Spinal cord (tissue), 10 donors: ENCODE measurements around the gene ATP5PD. TPM values are rescaled to one million over a fixed set of nuclear protein-coding genes. Genes with fewer than 3 reads are reported as not detected.

Experiments used
- DNase-seq, 6 donors: peaks; one replicate each; pipeline versions ENCODE4 v3.0.0 to v3.0.0-alpha.2; 2013 to 2015; ENCODE audit warnings: low spot score in 6 of 6, low read depth in 4 of 6
- H3K27ac ChIP-seq: one replicate; pipeline ENCODE4 v1.5.1; 2013; ENCODE audit warnings: low read depth, low read length, control low read depth
- H3K27me3 ChIP-seq: one replicate; pipeline ENCODE4 v1.6.1; 2013; ENCODE audit warnings: low read length; ENCODE audit not compliant: control insufficient read depth, insufficient read depth
- H3K36me3 ChIP-seq: one replicate; pipeline ENCODE4 v1.6.1; 2013; ENCODE audit warnings: low read length; ENCODE audit not compliant: control insufficient read depth, insufficient read depth
- H3K4me1 ChIP-seq: one replicate; pipeline ENCODE4 v1.6.1; 2013; ENCODE audit warnings: low read length; ENCODE audit not compliant: control insufficient read depth, insufficient read depth
- H3K4me3 ChIP-seq: one replicate; pipeline ENCODE4 v1.5.1; 2013; ENCODE audit warnings: low read depth, low read length, control low read depth
- H3K9me3 ChIP-seq: one replicate; pipeline ENCODE4 v1.6.1; 2013; ENCODE audit warnings: low read length; ENCODE audit not compliant: control insufficient read depth, insufficient read depth
- WGBS: methylation state at CpG from one replicate; pipeline ENCODE4 v1.1.5; 2013; ENCODE audit warnings: missing lambda C conversion rate; ENCODE audit not compliant: insufficient coverage; 5-methylcytosine and 5-hydroxymethylcytosine counted together
- polyA plus RNA-seq, 2 donors: library from polyadenylated mRNA; unstranded; fragments of 120-200 nt; gene quantifications; one replicate each; pipeline ENCODE4 v1.2.1, GENCODE V29; 2013; ENCODE audit not compliant: insufficient read length in 2 of 2
- total RNA-seq, 2 donors: library from RNA; depleted of rRNA in 1 of 2; stranded (reverse); fragments of 120-200 nt in 1 of 2; fragments of >200 nt in 1 of 2; gene quantifications; one replicate each; pipeline versions ENCODE4 v1.2.3 to v1.2.4, GENCODE V29; 2013 to 2014
- donor health status: healthy.

Gene ATP5PD
- total and polyA plus RNA-seq, 4 donors, result 145 to 326 (median 304) TPM

- no peaks in the 10 kb centered on the region for H3K27me3 ChIP-seq
- no peak overlapping the region for H3K4me3 ChIP-seq
- no peaks in the 10 kb centered on the region for H3K9me3 ChIP-seq
- H3K27ac ChIP-seq, result no peak overlapping the region
- peaks cover 45% of the 10 kb centered on the region for H3K36me3 ChIP-seq
- H3K4me1 ChIP-seq, result peaks cover 6% of the 10 kb centered on the region
- no peak for DNase-seq
- WGBS, result 84% methylated on average over 10 of the region's 12 CpGs
Measured at GRCh38 chr17:75041656-75042280, 5.0 kb downstream of the ATP5PD start.

GRCh38 chr17:75039238-75039637 is 7.5 kb downstream of the ATP5PD start:
- Histone ChIP-seq H3K4me3 (no peak overlapping the region), H3K27me3 (no peaks in the 10 kb centered on the region)
- 81% methylated on average over 5 of the region's 5 CpGs for WGBS

DNA sequence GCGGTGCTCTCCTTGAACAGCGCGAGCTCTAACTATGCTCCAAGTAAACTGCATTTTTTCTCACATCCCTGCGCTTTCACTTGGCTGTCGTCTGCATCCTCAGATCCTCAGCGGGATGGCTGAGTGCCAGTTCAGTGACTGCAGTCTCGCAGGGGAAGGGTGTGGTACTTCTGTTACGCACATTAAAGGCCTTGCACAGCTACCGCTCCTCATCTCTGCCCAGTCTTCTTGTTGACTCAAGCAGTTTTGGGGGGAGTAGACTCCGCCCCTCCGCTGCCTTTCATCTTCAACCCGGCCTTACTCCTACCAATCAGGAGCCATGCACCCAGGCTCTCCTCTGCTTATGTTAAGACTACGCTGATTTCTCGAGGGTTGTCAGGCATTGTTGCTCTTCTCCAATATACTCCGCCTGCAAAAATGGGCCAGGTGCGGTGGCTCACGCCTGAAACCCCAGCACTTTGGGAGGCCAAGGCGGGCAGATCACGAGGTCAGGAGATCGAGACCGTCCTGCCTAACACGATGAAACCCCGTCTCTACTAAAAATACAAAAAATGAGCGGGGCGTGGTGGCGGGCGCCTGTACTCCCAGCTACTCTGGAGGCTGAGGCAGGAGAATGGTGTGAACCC is 10.0 kb downstream of the ATP5PD start:
- Histone ChIP-seq H3K4me1 (peaks cover 39% of the 10 kb centered on the region), H3K27me3 (no peaks in the 10 kb centered on the region), H3K4me3 (no peak overlapping the region), H3K27ac (peak overlapping the region; percentile 45), H3K36me3 (peaks cover 51% of the 10 kb centered on the region), H3K9me3 (no peaks in the 10 kb centered on the region)
- 79% methylated on average over 26 of the region's 27 CpGs for WGBS
- peak in 2 of 6 donors; percentile 36 to 84 for DNase-seq

More at GRCh38 chr17:75039238-75039637, 7.5 kb downstream of the ATP5PD start:
- DNase-seq, result no peak
- Histone ChIP-seq H3K4me1 (peaks cover 19% of the 10 kb centered on the region), H3K27ac (no peak overlapping the region), H3K36me3 (peaks cover 58% of the 10 kb centered on the region), H3K9me3 (no peaks in the 10 kb centered on the region)

DNA sequence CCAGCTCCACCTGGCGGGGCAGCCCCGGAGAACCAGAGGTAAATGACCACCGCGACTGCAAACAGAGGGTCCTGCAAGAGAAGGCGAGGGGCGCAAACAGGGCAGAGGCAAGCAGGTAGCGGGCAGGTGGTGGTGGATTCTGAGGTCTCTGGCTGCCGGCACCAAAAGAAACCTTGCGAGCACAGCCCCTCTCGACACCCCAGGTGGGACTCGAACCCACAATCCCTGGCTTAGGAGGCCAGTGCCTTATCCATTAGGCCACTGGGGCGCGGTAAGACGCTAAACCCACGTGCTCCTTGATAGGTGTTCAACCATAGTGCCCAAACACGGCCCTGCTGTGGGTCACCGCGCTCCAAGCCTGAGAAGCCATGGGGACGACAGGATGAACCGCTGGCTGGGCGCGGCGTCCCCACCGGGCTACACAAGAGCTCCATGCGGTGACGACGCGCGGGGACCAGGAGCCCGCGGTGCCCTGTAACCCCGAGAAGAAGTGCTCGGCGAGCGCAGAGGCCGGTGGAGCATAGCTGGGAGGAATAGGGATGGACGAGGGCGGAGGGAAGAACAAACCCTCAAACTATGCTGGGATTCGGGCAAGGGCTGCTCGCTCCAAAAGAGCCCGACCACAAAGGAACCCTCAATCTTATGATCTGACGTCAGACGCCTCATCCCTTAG is 12.4 kb downstream of the ATP5PD start:
- Histone ChIP-seq H3K27me3 (no peaks in the 10 kb centered on the region), H3K4me3 (peak overlapping the region; percentile 90), H3K4me1 (peaks cover 39% of the 10 kb centered on the region), H3K9me3 (no peaks in the 10 kb centered on the region), H3K36me3 (peaks cover 32% of the 10 kb centered on the region), H3K27ac (peak overlapping the region; percentile 98)
- DNase-seq, result peak in 4 of 6 donors; percentile 74 to 97 (median 86)
- WGBS, result under 1% methylated on average over 40 of the region's 43 CpGs

GRCh38 chr17:75033346-75034235 is 13.2 kb downstream of the ATP5PD start:
- Histone ChIP-seq H3K4me1 (peaks cover 39% of the 10 kb centered on the region), H3K4me3 (peak overlapping the region; percentile 90), H3K9me3 (no peaks in the 10 kb centered on the region), H3K27ac (peak overlapping the region; percentile 98), H3K36me3 (peaks cover 26% of the 10 kb centered on the region), H3K27me3 (no peaks in the 10 kb centered on the region)
- WGBS, result under 1% methylated on average over 28 of the region's 36 CpGs
- peak in 5 of 6 donors; percentile 86 to 98 (median 92) for DNase-seq

- Histone ChIP-seq H3K36me3 (peaks cover 19% of the 10 kb centered on the region), H3K9me3 (no peaks in the 10 kb centered on the region), H3K4me3 (peak overlapping the region; percentile 90), H3K27me3 (no peaks in the 10 kb centered on the region), H3K27ac (peak overlapping the region; percentile 98), H3K4me1 (peaks cover 39% of the 10 kb centered on the region)
- DNase-seq, result peak in 2 of 6 donors; percentile 43 to 57
- 5% methylated on average over 5 of the region's 13 CpGs for WGBS
Measured at GRCh38 chr17:75032720-75033280, 14.0 kb downstream of the ATP5PD start.

DNA sequence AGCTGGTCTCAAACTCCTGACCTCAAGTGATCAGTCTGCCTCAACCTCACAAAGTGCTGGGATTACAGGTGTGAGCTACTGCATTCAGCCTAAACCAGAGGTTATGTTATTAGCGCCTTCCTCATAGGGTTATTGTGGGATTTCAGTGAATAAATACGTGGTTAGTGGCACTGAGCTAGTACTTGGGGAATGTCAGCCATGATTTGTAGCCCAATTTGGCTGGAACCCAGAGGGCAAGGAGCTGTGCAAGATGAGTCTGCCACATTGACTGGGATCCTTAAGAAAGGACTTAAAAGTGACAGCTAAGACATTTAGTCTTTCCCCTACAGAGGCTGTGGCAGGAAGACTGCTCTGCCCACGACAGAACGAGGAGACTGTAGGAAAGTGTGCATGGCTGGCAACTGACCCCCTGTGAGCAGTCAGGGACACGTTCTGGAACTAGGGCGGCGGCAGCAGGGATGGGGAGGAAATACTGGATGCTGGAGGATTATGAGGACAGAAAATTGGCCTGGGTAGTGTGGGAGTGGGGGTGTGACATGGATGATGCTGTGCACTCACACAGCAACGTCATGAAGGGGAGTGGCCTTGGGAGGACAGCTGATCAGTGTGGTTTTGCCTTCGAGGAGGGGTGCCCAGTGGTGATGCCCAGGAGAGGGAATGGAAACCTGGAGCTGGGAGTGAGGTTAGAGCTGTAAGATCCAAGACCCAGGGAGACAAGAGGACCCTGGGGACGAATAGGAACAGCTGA is 14.6 kb downstream of the ATP5PD start:
- WGBS, result 20% methylated on average over 10 of the region's 10 CpGs
- H3K4me3 ChIP-seq, result peak overlapping the region; percentile 90
- peaks cover 17% of the 10 kb centered on the region for H3K36me3 ChIP-seq
- no peaks in the 10 kb centered on the region for H3K9me3 ChIP-seq
- H3K27ac ChIP-seq, result peak overlapping the region; percentile 83
- peaks cover 39% of the 10 kb centered on the region for H3K4me1 ChIP-seq
- no peaks in the 10 kb centered on the region for H3K27me3 ChIP-seq
- DNase-seq, result peak in 4 of 6 donors; percentile 64 to 96 (median 86)

- Histone ChIP-seq H3K4me1 (peaks cover 28% of the 10 kb centered on the region), H3K36me3 (no peaks in the 10 kb centered on the region), H3K27ac (no peak overlapping the region), H3K4me3 (no peak overlapping the region), H3K27me3 (no peaks in the 10 kb centered on the region), H3K9me3 (no peaks in the 10 kb centered on the region)
- WGBS, result 90% methylated on average over 3 of the region's 8 CpGs
- DNase-seq, result no peak
Measured at GRCh38 chr17:75030161-75030560, 16.6 kb downstream of the ATP5PD start.
